Measurements from ENCODE around the gene DNASE1L1. TPM values are rescaled to one million over a fixed set of nuclear protein-coding genes. Genes with fewer than 3 reads are reported as not detected.

DNASE1L1 gene
- total RNA-seq, 1 experiment from 2014 or later = 29.8 TPM

GRCh38 chrX:154443992-154444754 is 35.1 kb upstream of the DNASE1L1 start, which contains the start of gene FAM50A:
TSS of gene FAM50A (plus strand) at chrX:154444141. CDS start at chrX:154444236, 95 bp downstream.
- intact Hi-C loops (cut with micrococcal nuclease) = loop anchor here (5.0 kb wide), 1 partner anchor 33 kb away; the partner anchor contains the start of gene LAGE3

GRCh38 chrX:154443479-154443910 is 34.4 kb upstream of the DNASE1L1 start:
- ATAC-seq = peak; percentile 46
- no TSS peak for BruUV-seq (replicated peaks)
- Histone ChIP-seq H3K36me3 (ENCODE audit: low read depth, low read length) (peaks cover 4% of the 10 kb centered on the region; the same call in 1 of the 2 replicates), H3K9ac (ENCODE audit: low read length) (0 out of 2 replicates have a peak overlapping the region, but pooled peaks have one; percentile 25), H4K20me1 (ENCODE audit: low read length) (0 out of 2 replicates have a peak, but pooled peaks cover 4% of the 10 kb centered on the region), H3K9me2 (replicated peaks; ENCODE audit: low read length) (no peaks in the 10 kb centered on the region), H3F3A (ENCODE audit: low read length, unreplicated experiment) (no peaks in the 10 kb centered on the region), H3K79me2 (ENCODE audit: low read length) (peaks cover 41% of the 10 kb centered on the region), H3K9me3 (ENCODE audit: low read length) (no peaks in the 10 kb centered on the region), H3K4me3 (ENCODE audit: low read length) (peak overlapping the region; percentile 60; the same call in 1 of the 2 replicates), H3K4me1 (ENCODE audit: insufficient read depth, low read length) (peaks cover 28% of the 10 kb centered on the region), H3K27me3 (ENCODE audit: low read length) (no peaks in the 10 kb centered on the region), H2AFZ (ENCODE audit: low read length) (no peak overlapping the region), H3K27ac (ENCODE audit: low read length) (0 out of 2 replicates have a peak overlapping the region, but pooled peaks have one; percentile 18), H3K4me2 (ENCODE audit: low read length) (peak overlapping the region; percentile 80)
- intact Hi-C loops (cut with micrococcal nuclease) = loop anchor here (5.0 kb wide), 1 partner anchor 34 kb away; the partner anchor contains the start of gene LAGE3
- DNase-seq = peak; percentile 5
- TF ChIP-seq EZH2phosphoT487 (IDR thresholded peaks at IDR 0.05; ENCODE audit: borderline replicate concordance, low read length) = no peak
- no peak for TF ChIP-seq EZH2 (IDR thresholded peaks at IDR 0.05; ENCODE audit: low read length, unreplicated experiment)
- TF ChIP-seq, protein P1, sequence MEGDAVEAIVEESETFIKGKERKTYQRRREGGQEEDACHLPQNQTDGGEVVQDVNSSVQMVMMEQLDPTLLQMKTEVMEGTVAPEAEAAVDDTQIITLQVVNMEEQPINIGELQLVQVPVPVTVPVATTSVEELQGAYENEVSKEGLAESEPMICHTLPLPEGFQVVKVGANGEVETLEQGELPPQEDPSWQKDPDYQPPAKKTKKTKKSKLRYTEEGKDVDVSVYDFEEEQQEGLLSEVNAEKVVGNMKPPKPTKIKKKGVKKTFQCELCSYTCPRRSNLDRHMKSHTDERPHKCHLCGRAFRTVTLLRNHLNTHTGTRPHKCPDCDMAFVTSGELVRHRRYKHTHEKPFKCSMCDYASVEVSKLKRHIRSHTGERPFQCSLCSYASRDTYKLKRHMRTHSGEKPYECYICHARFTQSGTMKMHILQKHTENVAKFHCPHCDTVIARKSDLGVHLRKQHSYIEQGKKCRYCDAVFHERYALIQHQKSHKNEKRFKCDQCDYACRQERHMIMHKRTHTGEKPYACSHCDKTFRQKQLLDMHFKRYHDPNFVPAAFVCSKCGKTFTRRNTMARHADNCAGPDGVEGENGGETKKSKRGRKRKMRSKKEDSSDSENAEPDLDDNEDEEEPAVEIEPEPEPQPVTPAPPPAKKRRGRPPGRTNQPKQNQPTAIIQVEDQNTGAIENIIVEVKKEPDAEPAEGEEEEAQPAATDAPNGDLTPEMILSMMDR (conservative IDR thresholded peaks at IDR 0.05; ENCODE audit: low read depth, low read length) = no peak
- CTCF ChIA-PET = no interaction called here
- POLR2A ChIA-PET (ENCODE audit: unreplicated experiment) = no interaction called here

More at GRCh38 chrX:154443992-154444754, 35.1 kb upstream of the DNASE1L1 start, which contains the start of gene FAM50A:
- Histone ChIP-seq H3K9me3 (ENCODE audit: low read length) (no peaks in the 10 kb centered on the region), H2AFZ (ENCODE audit: low read length) (peak within 1 kb of the TSS; percentile 74), H3F3A (ENCODE audit: low read length, unreplicated experiment) (no peaks in the 10 kb centered on the region), H3K4me3 (ENCODE audit: low read length) (peak within 1 kb of the TSS; percentile 93), H3K27me3 (ENCODE audit: low read length) (no peaks in the 10 kb centered on the region), H3K27ac (ENCODE audit: low read length) (0 out of 2 replicates have a peak within 1 kb of the TSS, but pooled peaks have one; percentile 18), H3K9ac (ENCODE audit: low read length) (peak within 1 kb of the TSS; percentile 85), H3K79me2 (ENCODE audit: low read length) (peaks cover 34% of the 10 kb centered on the region), H3K4me2 (ENCODE audit: low read length) (peak within 1 kb of the TSS; percentile 93), H4K20me1 (ENCODE audit: low read length) (no peaks in the 10 kb centered on the region), H3K4me1 (ENCODE audit: insufficient read depth, low read length) (peaks cover 23% of the 10 kb centered on the region), H3K36me3 (ENCODE audit: low read depth, low read length) (peaks cover 4% of the 10 kb centered on the region; the same call in 1 of the 2 replicates), H3K9me2 (replicated peaks; ENCODE audit: low read length) (no peaks in the 10 kb centered on the region)
- TF ChIP-seq, protein P1 (conservative IDR thresholded peaks at IDR 0.05; ENCODE audit: low read depth, low read length) = no peak
- no peak for TF ChIP-seq EZH2 (IDR thresholded peaks at IDR 0.05; ENCODE audit: low read length, unreplicated experiment)
- TF ChIP-seq EZH2phosphoT487 (IDR thresholded peaks at IDR 0.05; ENCODE audit: borderline replicate concordance, low read length) = no peak
- peak; percentile 61 for DNase-seq
- ChIA-PET POLR2A (ENCODE audit: unreplicated experiment) (no interaction called here), CTCF (no interaction called here)
- no TSS peak for BruUV-seq (replicated peaks)
- ATAC-seq = peak; percentile 85
